Chondrocyte (in vitro differentiated cells): ENCODE results near the gene HOXA9. TPM values are rescaled to one million over a fixed set of nuclear protein-coding genes. Genes with fewer than 3 reads are reported as not detected.
A peak's percentile ranks its signal among the peaks of the same experiment; 100 is the strongest.

Source experiments
- DNase-seq: peaks from one replicate; pipeline ENCODE4 v3.0.0; 2021; ENCODE audit warnings: mixed read lengths, low spot score
- H3K27ac Mint-ChIP-seq: one replicate; pipeline ENCODE4 v1.8.0; 2021; ENCODE audit warnings: mild to moderate bottlenecking, moderate library complexity, mixed read lengths; ENCODE audit not compliant: unreplicated experiment
- H3K27me3 Mint-ChIP-seq: 2 replicates; pipeline ENCODE4 v1.8.0; 2021; ENCODE audit warnings: low read depth, mixed read lengths
- H3K36me3 Mint-ChIP-seq: 2 replicates; pipeline ENCODE4 v1.8.0; 2021; ENCODE audit warnings: low read depth, mixed read lengths
- H3K4me1 Mint-ChIP-seq: 2 replicates; pipeline ENCODE4 v1.8.0; 2021; ENCODE audit warnings: low read depth, mild to moderate bottlenecking, mixed read lengths
- H3K4me3 Mint-ChIP-seq: one replicate; pipeline ENCODE4 v1.8.0; 2021; ENCODE audit warnings: mild to moderate bottlenecking, moderate library complexity, mixed read lengths; ENCODE audit not compliant: unreplicated experiment
- H3K9me3 Mint-ChIP-seq: 2 replicates; pipeline ENCODE4 v1.8.0; 2021; ENCODE audit warnings: low read depth, mixed read lengths
- CTCF ChIP-seq: fragments of 200-600 bp; sonication (generic); IDR thresholded peaks from 2 replicates; pipeline ENCODE4 v1.5.0; 2021; ENCODE audit warnings: antibody characterized with exemption, mild to moderate bottlenecking, moderate library complexity
- total RNA-seq: library from RNA; stranded (reverse); gene quantifications from 3 replicates; pipeline ENCODE4 v1.2.1, GENCODE V29; 2021

Gene HOXA9
- total RNA-seq, 1 donor from 2014 or later: not detected

- no peak for TF ChIP-seq CTCF
- Mint-ChIP-seq H3K4me3 (peak overlapping the region; percentile 31), H3K9me3 (no peaks in the 10 kb centered on the region), H3K4me1 (peaks cover 15% of the 10 kb centered on the region), H3K36me3 (peaks cover 12% of the 10 kb centered on the region), H3K27ac (no peak overlapping the region), H3K27me3 (peaks cover 79% of the 10 kb centered on the region)
- DNase-seq: no peak
Measured at GRCh38 chr7:27179030-27179429, 13.7 kb upstream of the HOXA9 start.

GRCh38 chr7:27178366-27178765, 13.0 kb upstream of the HOXA9 start:
- Mint-ChIP-seq H3K9me3 (no peaks in the 10 kb centered on the region), H3K4me1 (peaks cover 11% of the 10 kb centered on the region), H3K27me3 (peaks cover 74% of the 10 kb centered on the region), H3K27ac (no peak overlapping the region), H3K36me3 (peaks cover 12% of the 10 kb centered on the region), H3K4me3 (no peak overlapping the region)
- TF ChIP-seq CTCF: no peak
- DNase-seq: no peak

DNA sequence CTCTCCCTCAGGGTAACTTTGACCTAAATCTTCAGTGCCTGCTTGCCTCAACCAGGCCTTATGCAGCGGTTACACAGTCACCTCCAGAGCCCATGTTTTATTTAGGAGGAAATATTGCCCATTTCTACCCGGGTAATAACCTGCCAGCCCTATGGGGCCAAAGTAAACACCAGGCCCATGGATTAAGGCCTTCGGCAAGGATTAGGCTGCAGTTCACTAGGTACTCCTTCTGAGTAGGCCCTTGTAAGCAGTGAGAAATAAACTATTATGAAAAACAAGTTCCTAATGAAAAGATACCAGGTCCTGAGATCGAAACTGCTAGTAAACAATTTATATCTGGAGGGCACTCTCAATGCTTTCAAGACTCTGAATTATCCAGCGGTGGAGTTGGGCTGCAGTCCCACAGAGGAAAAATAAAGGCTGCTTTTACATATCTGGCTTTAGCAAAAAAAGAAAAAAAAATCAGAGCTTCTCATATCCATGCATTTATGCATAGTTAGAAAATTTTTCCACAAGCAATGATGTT, 12.5 kb upstream of the HOXA9 start:
- no peak for DNase-seq
- Mint-ChIP-seq H3K9me3 (no peaks in the 10 kb centered on the region), H3K27me3 (peaks cover 71% of the 10 kb centered on the region), H3K36me3 (peaks cover 12% of the 10 kb centered on the region), H3K4me1 (peaks cover 11% of the 10 kb centered on the region), H3K4me3 (no peak overlapping the region), H3K27ac (no peak overlapping the region)
- TF ChIP-seq CTCF: no peak

- Mint-ChIP-seq H3K4me1 (peaks cover 13% of the 10 kb centered on the region), H3K9me3 (no peaks in the 10 kb centered on the region), H3K27ac (no peak overlapping the region), H3K27me3 (peaks cover 72% of the 10 kb centered on the region), H3K36me3 (peaks cover 13% of the 10 kb centered on the region), H3K4me3 (no peak overlapping the region)
- DNase-seq: peak; percentile 41
- TF ChIP-seq CTCF: no peak
Measured at GRCh38 chr7:27176962-27177794, 11.8 kb upstream of the HOXA9 start.

- peaks cover 13% of the 10 kb centered on the region for H3K36me3 Mint-ChIP-seq
- no peak overlapping the region for H3K27ac Mint-ChIP-seq
- peaks cover 76% of the 10 kb centered on the region for H3K27me3 Mint-ChIP-seq
- TF ChIP-seq CTCF: no peak
- no peaks in the 10 kb centered on the region for H3K9me3 Mint-ChIP-seq
- no peak for DNase-seq
- no peak overlapping the region for H3K4me3 Mint-ChIP-seq
- peaks cover 15% of the 10 kb centered on the region for H3K4me1 Mint-ChIP-seq
Measured at GRCh38 chr7:27176524-27176845, 11.1 kb upstream of the HOXA9 start.
